ENCODE data around the gene ECE1.
A peak's percentile ranks its signal among the peaks of the same experiment; 100 is the strongest.

Gene ECE1

DNA sequence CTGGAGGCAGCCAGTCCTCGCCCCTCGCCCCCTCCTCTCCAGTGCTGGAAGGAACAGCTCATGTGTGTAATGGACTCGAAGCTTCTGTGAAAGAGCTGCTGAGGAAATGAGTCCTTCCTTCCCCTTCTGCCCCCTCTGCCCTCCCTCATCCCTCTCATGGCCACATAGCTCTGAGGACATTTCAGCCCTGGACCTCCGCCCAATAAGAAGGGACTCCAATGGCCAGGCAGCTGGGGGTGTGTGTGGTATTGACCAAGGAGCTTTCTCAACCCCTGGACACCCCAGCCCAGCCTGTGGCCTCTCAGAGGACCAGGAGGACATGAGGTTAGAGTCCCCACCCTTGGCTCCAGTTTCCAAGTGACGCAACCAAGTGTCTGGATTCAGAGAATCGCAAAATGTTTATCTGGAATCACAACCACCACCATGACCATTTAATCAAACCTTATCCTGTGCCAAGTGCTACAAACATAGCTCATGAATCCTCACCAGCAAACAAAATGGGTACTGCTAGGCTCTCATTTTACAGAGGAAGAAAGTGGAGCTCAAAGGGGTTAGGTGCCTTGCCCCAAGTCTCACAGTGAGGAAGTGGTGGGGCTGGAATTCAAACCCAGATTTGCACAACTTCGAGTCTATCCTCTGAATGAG, 47.8 kb upstream of the ECE1 start:
- no peaks in the 10 kb centered on the region for H3K27me3 ChIP-seq (ENCODE audit: insufficient read depth, poor library complexity, severe bottlenecking)
- no peak overlapping the region for H3K4me3 ChIP-seq (replicated peaks; ENCODE audit: insufficient read depth, low read length)
- peak in 1 of 2 experiments; percentile 52 for DNase-seq (ENCODE audit: low read depth in 1 of 2, low spot score in 1 of 2)
- TF ChIP-seq, protein P1, sequence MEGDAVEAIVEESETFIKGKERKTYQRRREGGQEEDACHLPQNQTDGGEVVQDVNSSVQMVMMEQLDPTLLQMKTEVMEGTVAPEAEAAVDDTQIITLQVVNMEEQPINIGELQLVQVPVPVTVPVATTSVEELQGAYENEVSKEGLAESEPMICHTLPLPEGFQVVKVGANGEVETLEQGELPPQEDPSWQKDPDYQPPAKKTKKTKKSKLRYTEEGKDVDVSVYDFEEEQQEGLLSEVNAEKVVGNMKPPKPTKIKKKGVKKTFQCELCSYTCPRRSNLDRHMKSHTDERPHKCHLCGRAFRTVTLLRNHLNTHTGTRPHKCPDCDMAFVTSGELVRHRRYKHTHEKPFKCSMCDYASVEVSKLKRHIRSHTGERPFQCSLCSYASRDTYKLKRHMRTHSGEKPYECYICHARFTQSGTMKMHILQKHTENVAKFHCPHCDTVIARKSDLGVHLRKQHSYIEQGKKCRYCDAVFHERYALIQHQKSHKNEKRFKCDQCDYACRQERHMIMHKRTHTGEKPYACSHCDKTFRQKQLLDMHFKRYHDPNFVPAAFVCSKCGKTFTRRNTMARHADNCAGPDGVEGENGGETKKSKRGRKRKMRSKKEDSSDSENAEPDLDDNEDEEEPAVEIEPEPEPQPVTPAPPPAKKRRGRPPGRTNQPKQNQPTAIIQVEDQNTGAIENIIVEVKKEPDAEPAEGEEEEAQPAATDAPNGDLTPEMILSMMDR (IDR thresholded peaks at IDR 0.05; ENCODE audit: insufficient read depth, low read length): no peak
- peak; percentile 84 for TF ChIP-seq SPI1 (IDR thresholded peaks at IDR 0.05; ENCODE audit: borderline replicate concordance, low read depth)
- TF ChIP-seq GABPA (IDR thresholded peaks at IDR 0.05; ENCODE audit: low read depth): no peak
- H3K27ac ChIP-seq (replicated peaks): no peak overlapping the region

- Histone ChIP-seq H3K27ac (replicated peaks) (no peak overlapping the region), H3K4me3 (replicated peaks; ENCODE audit: insufficient read depth, low read length) (no peak overlapping the region), H3K27me3 (ENCODE audit: insufficient read depth, poor library complexity, severe bottlenecking) (no peaks in the 10 kb centered on the region)
- TF ChIP-seq, protein P2, sequence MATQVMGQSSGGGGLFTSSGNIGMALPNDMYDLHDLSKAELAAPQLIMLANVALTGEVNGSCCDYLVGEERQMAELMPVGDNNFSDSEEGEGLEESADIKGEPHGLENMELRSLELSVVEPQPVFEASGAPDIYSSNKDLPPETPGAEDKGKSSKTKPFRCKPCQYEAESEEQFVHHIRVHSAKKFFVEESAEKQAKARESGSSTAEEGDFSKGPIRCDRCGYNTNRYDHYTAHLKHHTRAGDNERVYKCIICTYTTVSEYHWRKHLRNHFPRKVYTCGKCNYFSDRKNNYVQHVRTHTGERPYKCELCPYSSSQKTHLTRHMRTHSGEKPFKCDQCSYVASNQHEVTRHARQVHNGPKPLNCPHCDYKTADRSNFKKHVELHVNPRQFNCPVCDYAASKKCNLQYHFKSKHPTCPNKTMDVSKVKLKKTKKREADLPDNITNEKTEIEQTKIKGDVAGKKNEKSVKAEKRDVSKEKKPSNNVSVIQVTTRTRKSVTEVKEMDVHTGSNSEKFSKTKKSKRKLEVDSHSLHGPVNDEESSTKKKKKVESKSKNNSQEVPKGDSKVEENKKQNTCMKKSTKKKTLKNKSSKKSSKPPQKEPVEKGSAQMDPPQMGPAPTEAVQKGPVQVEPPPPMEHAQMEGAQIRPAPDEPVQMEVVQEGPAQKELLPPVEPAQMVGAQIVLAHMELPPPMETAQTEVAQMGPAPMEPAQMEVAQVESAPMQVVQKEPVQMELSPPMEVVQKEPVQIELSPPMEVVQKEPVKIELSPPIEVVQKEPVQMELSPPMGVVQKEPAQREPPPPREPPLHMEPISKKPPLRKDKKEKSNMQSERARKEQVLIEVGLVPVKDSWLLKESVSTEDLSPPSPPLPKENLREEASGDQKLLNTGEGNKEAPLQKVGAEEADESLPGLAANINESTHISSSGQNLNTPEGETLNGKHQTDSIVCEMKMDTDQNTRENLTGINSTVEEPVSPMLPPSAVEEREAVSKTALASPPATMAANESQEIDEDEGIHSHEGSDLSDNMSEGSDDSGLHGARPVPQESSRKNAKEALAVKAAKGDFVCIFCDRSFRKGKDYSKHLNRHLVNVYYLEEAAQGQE (IDR thresholded peaks at IDR 0.05; ENCODE audit: insufficient replicate concordance, low read depth): peak; percentile 79
- TF ChIP-seq GABPA (IDR thresholded peaks at IDR 0.05; ENCODE audit: low read depth) (no peak), POLR2AphosphoS5 (IDR thresholded peaks at IDR 0.05; ENCODE audit: low read depth) (no peak), SPI1 (IDR thresholded peaks at IDR 0.05; ENCODE audit: borderline replicate concordance, low read depth) (no peak)
- TF ChIP-seq, protein P1 (IDR thresholded peaks at IDR 0.05; ENCODE audit: insufficient read depth, low read length): no peak
- no peak for DNase-seq (ENCODE audit: low read depth in 1 of 2, low spot score in 1 of 2)
Measured at GRCh38 chr1:21337454-21337927, 47.2 kb upstream of the ECE1 start.

DNA sequence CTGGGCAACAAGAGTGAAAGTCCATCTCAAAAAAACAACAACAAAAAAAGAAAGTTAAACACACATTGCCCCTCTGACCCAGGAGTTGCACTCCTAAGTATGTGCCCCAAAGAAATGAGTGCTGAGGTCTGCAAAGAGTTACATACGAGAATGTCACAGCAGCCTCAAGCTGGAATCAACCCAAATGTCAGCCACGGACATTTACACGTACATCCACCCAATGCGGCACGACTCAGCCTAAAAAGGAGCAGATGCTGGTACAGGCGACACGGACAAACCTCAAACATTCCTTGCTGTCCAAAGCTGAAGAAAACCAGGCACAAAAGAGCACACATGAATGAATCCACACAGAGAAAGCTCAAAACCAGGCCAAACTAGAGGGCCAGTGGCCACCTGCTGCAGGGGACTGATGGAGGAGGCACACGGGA, 46.8 kb upstream of the ECE1 start:
- TF ChIP-seq SPI1 (IDR thresholded peaks at IDR 0.05; ENCODE audit: borderline replicate concordance, low read depth) (no peak), POLR2AphosphoS5 (IDR thresholded peaks at IDR 0.05; ENCODE audit: low read depth) (no peak), GABPA (IDR thresholded peaks at IDR 0.05; ENCODE audit: low read depth) (no peak)
- TF ChIP-seq, protein P1 (IDR thresholded peaks at IDR 0.05; ENCODE audit: insufficient read depth, low read length): no peak
- TF ChIP-seq, protein P2 (IDR thresholded peaks at IDR 0.05; ENCODE audit: insufficient replicate concordance, low read depth): no peak
- DNase-seq (ENCODE audit: low read depth in 1 of 2, low spot score in 1 of 2): no peak
- Histone ChIP-seq H3K27ac (replicated peaks) (no peak overlapping the region), H3K4me3 (replicated peaks; ENCODE audit: insufficient read depth, low read length) (no peak overlapping the region), H3K27me3 (ENCODE audit: insufficient read depth, poor library complexity, severe bottlenecking) (no peaks in the 10 kb centered on the region)

Data from HL-60 (cell line).